Stimulated activated CD4-positive, alpha-beta T cell treated with anti-CD3 and anti-CD28 coated beads, Interleukin-4, amount 100 ng/mL, for 24 hours (primary cell): Measurements from ENCODE around the gene ZNF362.

Source experiments
- DNase-seq: peaks from one replicate; pipeline ENCODE4 v3.0.0-alpha.2; 2020

The ZNF362 gene

DNA sequence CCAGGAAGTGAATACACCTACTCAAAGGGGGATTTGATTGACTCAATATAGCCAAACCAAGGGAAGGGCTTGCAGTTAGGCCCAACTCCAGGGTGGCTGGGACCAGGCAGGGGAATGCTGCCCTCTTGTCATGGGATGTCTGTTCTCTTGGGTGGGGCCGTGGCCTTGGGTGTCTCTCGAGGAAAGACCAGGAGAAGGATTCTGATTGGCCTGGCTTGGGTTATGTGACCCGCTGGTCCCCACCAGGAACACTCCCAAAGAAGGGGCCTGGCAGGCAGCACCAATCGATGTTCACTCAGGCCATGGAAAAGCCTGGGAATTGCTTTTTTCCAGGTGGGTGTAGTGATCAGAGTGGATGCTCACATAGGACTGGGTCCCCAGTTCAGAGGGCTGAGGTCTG is 10.1 kb upstream of the ZNF362 start:
- DNase-seq: no peak

DNA sequence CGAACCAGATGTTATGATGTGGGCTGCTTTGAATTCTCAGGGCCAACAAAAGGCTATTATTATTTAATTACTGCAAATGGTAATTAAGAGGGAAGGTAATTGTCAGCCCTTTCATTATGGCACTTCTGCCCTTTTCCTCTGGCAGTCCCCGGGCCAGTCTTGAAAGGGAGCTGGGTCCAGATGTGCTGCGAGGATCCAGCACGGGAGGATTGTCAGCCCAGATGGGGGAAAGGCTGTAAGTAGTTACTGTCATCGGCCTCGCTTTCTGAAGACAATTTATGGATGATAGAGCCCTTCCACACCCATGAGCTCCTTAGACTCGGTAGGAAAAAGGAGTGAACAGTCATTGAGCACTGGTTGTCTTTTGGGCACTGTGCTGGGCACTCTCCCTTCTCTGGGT is 8.7 kb upstream of the ZNF362 start:
- DNase-seq: no peak

DNA sequence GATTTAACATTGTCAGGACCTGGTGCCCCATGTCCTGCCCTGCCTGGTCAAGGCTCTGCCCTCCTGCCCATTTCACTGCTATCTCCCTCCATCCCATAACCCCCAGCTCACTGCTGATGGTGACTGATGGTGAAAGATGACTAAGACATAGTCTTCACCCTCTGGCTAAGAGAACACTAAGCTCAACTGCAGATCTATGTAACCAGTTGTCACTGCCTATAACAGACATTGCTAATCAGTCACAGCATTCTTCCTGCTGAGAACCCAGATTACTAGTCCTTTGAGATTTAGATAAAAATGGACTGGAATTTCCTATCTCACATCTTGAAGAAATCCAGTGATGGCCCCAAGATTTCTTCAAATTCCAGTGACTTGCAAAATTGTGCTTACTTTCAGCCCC is 8.0 kb upstream of the ZNF362 start:
- no peak for DNase-seq

- no peak for DNase-seq
Observed at GRCh38 chr1:33249422-33249821, 6.9 kb upstream of the ZNF362 start.

- no peak for DNase-seq
Observed at GRCh38 chr1:33250217-33250616, 6.1 kb upstream of the ZNF362 start.

DNA sequence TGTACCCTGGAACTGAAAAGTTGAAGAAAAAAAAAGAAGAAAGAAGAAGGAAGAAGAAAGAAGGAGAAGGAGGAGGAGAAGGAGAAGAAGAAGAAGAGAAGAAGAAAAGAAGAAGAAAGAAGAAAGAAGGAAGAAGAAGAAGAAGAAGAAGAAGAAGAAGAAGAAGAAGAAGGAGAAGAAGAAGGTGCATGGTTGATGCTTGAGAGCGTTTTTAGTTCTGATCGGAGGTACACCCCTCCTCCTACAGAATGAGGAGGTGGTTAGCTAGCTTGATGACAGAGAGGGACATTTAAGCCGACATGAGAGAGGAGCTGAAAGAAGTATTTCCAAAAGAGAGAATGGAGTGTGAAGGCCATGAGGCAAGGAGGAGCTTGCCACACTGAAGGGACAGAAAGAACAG is 5.6 kb upstream of the ZNF362 start:
- no peak for DNase-seq

- no peak for DNase-seq
Observed at GRCh38 chr1:33254491-33254890, 1.8 kb upstream of the ZNF362 start.

DNA sequence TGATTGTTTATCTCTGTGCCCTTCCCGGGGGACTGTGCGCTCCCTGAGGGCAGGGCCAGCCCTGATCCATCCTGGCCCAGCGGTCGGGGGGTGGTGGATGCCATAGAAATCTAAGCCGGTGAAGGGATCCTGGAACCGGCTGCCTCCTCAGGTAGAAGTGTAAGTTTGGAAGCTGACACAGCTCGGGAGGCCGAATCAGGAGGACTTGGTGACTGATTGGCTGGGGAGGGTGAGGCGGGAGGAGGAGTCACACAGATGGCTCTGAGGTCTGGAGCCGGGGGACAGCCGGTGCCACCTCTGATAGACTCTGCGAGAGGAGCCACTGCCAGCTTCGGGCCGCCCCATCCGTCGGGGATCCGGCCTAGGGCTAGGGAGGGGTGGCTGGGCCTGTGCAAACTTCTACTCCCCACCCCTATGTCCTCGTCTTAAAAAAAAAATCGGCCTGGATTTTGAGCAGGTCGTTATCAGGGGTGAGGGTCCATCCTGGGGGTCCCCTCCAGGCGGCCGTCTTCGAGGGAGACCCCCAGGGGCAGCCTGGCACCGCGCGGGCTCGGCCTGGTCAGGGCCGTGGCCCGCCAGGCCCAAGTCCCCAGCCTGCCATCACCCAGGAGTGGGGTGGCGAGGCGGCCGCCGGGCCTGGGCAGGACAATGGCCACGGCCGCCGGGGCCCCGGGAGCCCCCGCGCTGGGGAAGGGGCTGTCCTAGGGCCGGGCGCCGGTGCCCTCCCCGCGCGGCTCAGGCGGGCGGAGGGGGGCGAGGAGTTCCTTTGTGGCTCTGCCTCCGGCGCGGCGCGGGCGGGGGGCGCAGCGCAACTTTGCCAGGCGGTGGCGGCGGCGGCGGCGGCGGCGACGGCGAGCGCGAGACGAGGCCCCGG is 708 bp upstream of the ZNF362 start:
- DNase-seq: peak; percentile 59

DNA sequence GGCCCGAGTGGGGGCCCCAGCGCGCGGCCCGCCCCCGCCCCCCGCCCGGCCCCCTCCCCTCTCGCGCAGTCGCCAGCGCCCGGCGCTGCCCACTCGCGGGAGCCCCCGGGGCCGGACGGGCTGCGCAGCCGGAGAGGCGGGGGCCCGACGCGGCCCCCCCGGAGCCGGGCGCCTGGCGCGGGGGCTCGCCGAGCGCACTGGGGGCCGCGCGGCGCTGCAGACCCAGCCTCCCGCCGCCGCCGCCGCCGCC is 146 bp upstream of the ZNF362 start:
- DNase-seq: no peak

- no peak for DNase-seq
Observed at GRCh38 chr1:33257207-33257771, 997 bp downstream of the ZNF362 start.

DNA sequence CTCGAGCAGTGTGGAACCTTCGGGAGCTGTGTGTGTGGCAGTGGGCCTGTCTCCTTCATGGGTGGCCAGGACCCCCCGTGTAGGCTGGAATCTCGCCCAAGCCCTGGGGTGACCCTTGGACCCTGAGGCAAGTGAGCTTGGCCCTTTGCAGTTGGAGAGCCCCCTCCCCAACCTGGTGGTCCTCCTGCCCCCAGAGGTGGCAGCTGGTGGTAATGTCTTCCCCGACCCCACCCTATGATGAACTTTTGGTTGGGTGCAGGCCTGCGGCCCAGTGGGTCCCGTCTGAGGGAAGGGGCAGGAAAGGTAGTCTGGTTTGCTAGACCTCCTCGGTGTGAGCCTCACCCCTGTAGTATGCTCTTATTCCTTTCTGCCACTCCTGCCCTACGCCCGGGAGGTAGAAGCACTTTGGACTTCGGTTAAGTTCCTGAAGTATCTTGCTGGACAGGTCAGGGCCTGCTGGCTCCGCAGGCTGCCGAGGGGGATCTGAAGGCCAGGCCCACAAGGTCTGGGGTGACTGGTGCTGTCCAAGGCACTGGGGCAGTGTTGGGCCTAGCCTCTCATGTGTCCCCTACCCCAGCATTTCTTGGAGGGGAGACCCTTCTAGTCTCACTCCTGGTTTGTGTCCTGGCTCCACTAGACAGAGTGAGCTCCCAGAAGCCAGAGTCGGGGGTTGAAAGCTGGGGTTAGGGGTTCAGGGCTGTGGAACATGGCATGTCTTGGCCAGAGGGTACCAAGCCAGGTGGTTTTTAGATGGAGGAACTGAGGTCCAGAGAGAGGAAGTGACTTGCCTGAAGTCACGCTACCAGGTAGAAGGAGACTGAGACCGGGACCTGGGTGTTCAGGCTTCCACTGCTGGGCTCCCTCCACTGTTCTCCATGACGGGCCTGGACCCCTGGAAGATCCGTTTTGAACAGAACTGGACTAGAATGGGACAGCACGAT is 1.8 kb downstream of the ZNF362 start:
- DNase-seq: no peak

DNA sequence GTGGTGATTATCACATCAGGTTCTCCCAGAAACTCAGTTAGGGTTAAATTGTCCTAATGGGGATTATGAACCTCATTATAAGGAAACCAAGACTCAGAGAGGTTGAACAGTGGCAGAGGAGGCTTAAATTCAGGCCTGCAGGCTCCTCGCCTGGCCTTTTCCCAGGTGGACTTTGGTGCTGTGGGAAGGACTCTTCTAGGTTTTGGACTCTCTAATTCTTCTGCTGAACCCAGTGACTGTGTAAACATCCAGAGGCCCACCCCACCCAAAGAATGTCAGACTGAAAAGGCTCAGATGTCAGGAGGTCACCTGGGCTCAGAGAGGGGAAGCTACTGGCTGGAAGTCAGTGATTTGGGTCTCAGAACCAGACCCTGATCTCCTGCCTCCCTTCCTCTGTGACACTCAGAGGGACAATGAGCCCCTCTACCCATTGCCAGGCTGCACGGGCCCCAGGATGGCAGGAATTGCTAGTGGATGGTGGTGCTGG is 2.5 kb downstream of the ZNF362 start:
- DNase-seq: no peak

DNA sequence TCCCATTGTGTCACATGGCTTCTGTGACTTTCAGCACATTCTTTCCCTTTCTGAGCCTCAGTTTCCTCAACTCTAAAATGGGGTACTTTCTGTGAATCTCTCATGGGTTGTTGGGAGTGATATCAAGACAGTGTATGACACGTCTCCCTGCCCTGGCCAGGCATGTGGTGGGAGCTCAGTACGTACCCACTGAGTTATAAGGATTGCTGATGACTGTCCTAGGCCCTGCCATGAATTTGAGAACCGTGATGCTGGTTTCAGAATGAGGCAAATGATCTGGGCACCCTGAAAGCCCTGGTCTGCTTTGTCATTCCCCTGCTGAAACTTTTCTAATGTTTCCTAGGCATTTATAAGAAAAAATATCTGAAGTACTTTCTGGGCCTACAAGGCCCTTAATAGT is 3.6 kb downstream of the ZNF362 start:
- no peak for DNase-seq

- DNase-seq: no peak
Observed at GRCh38 chr1:33260439-33260838, 4.1 kb downstream of the ZNF362 start.

DNA sequence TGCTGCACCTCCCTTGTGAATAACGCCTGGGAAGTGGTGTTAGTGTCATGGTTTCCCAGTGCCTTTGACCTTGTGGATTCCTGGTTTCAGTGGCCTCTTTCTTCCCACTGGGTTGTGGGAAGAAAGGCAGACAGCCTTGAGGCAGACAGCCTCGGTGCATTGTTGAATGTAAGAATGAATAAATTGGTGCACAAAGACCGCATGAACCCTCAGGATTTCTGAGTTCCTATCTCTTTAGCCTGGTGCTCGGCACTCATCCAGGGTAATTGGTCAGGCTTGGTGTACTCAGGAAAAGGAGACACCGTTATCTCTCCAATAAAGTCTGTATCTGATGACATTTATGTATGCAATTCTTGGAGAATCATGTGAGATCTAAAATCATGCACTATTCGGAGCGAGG is 5.1 kb downstream of the ZNF362 start:
- DNase-seq: no peak

GRCh38 chr1:33263890-33264504 is 7.7 kb downstream of the ZNF362 start:
- DNase-seq: no peak

DNA sequence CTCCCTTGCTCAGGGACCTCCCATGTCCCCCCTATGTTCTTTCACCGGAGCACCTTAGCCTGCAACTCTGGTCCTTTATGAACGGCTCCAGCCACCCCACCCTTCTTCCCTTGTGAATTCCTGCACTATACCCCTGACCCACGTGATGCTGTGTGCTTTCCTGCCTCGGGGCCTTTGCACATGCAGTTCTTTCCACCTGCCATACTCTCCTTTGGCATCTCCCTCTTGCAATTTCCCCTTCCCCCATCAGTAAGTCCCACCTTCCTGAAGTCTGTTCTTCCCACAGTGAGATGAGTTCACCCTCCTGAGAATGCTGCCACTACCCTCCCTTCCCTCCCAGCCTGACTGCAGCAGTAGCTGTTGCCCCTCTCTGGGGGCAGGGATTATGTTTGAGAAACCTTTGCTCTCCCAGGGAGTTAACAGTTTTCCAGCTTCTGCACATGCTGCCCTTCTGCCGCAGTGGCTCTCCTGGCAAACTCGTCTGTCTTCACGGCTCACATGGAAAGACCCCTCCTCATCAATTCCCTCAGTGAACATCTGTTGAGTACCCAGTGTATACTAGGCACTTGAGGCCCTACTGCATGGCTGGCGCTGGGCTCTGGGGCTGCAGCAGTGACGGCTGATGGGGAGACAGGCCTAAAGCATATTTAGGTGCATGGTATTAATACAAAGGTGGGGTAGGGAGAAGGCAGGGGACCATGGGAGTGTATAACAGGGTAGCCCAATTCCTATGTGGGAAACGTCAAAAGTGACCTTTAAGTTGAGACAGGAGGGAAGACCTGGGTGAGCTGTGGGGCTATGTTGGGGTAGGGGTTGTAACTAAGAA is 9.7 kb downstream of the ZNF362 start:
- no peak for DNase-seq

GRCh38 chr1:33266766-33267165 is 10.5 kb downstream of the ZNF362 start:
- no peak for DNase-seq

DNA sequence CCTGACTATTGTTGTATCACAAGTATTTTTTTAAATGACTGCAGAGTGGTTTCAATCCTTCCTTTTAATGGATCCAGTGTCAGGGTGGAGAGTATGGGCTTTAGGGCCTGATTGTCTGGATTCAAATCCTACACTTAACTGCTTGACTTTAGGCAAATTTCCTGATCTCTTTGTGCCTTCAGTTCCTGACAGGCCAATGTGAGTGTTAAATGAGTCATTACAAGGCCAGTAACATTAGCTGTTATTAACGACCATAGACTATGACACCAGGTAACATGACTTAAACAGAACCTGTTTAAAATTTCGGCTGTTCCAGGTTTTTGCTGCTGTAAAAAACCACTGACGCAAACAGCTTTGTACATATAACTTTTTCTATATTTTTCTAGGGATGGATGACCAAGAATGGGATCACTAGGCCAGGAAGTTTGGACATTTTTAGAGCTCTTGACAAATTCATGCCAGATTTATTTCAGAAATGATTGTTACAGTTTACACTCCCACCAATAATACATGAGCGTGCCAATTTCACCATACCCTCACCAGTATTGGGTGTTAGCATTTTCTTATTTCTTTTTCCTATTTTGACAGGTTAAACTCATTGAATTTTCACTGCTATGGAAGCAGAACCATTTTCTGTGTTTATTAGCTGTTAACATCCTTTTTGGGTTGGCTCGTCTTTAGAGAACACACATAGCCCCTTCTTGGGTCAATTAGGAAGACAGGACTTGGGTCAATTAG is 11.3 kb downstream of the ZNF362 start:
- no peak for DNase-seq

- DNase-seq: no peak
Observed at GRCh38 chr1:33268457-33268856, 12.2 kb downstream of the ZNF362 start.

GRCh38 chr1:33268927-33269610 is 12.8 kb downstream of the ZNF362 start:
- no peak for DNase-seq
